Right atrium auricular region (tissue), 2 donors: ENCODE measurements around the gene CBX7. TPM values are rescaled to one million over a fixed set of nuclear protein-coding genes. Genes with fewer than 3 reads are reported as not detected.
A peak's percentile ranks its signal among the peaks of the same experiment; 100 is the strongest.

Experiments
- DNase-seq: peaks from one replicate; pipeline ENCODE4 v3.0.0-alpha.2; 2019; ENCODE audit warnings: low spot score
- H3K27ac ChIP-seq, 2 donors: fragments of 200-600 bp; sonication (generic); 1 replicate in 1 of 2; 2 replicates in 1 of 2; pipeline ENCODE4 v1.5.1; 2016 to 2019
- H3K27me3 ChIP-seq, 2 donors: fragments of 200-600 bp; sonication (generic); one replicate each; pipeline versions ENCODE4 v1.5.1 to v1.6.0; 2017 to 2019
- H3K36me3 ChIP-seq: fragments of 200-600 bp; sonication (generic); one replicate; pipeline ENCODE4 v1.5.1; 2016
- H3K4me1 ChIP-seq, 2 donors: fragments of 200-600 bp; sonication (generic); one replicate each; pipeline versions ENCODE4 v1.5.1 to v1.6.0; 2017 to 2019
- H3K4me3 ChIP-seq, 2 donors: fragments of 200-600 bp; sonication (generic); 1 replicate in 1 of 2; 2 replicates in 1 of 2; pipeline ENCODE4 v1.5.1; 2017 to 2019; ENCODE audit warnings: mild to moderate bottlenecking in 1 of 2, moderate library complexity in 1 of 2
- H3K9me3 ChIP-seq, 2 donors: fragments of 200-600 bp; sonication (generic); one replicate each; pipeline ENCODE4 v1.5.1; 2019
- total RNA-seq, 2 donors: library from RNA; depleted of rRNA; stranded (reverse); fragments of >200 nt; gene quantifications; one replicate each; pipeline ENCODE4 v1.1.0, GENCODE V29; 2016
- TF ChIP-seq, protein P1 (sequence below), 2 donors: fragments of 200-600 bp; sonication (generic); IDR thresholded peaks; one replicate each; pipeline ENCODE4 v1.5.1; 2019; ENCODE audit warnings: antibody characterized with exemption in 2 of 2

The CBX7 gene
- total RNA-seq, 2 donors from 2014 or later, result 62.0 to 111 TPM

DNA sequence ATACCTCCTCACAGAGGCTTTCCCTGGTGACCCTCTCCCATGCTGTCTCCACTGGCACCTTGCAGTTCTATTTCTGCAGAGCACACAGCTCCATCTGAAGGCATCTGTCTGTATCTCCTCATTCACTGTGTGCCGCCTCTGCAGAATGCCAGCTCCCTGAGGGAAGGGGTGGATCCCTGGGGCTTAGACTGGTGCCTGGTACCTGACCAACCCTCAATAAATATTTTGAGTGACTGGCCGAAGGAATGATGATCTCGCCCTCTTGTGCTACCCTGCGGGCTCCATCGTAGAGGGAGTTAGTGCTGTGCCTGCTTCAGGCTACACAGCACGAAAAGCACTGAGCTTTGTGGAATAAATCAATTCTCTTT is 1.6 kb downstream of the CBX7 start:
- no peaks in the 10 kb centered on the region for H3K36me3 ChIP-seq
- no peaks in the 10 kb centered on the region for H3K9me3 ChIP-seq
- no peak for DNase-seq
- TF ChIP-seq, protein P1, sequence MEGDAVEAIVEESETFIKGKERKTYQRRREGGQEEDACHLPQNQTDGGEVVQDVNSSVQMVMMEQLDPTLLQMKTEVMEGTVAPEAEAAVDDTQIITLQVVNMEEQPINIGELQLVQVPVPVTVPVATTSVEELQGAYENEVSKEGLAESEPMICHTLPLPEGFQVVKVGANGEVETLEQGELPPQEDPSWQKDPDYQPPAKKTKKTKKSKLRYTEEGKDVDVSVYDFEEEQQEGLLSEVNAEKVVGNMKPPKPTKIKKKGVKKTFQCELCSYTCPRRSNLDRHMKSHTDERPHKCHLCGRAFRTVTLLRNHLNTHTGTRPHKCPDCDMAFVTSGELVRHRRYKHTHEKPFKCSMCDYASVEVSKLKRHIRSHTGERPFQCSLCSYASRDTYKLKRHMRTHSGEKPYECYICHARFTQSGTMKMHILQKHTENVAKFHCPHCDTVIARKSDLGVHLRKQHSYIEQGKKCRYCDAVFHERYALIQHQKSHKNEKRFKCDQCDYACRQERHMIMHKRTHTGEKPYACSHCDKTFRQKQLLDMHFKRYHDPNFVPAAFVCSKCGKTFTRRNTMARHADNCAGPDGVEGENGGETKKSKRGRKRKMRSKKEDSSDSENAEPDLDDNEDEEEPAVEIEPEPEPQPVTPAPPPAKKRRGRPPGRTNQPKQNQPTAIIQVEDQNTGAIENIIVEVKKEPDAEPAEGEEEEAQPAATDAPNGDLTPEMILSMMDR (IDR thresholded peaks at IDR 0.05), result no peak
- peak overlapping the region in 1 of 2 donors; percentile 86 for H3K4me3 ChIP-seq
- peaks cover 0 to 70% of the 10 kb centered on the region in 2 donors for H3K4me1 ChIP-seq
- H3K27me3 ChIP-seq, result no peaks in the 10 kb centered on the region
- H3K27ac ChIP-seq, result peak overlapping the region; percentile 97 to 98

DNA sequence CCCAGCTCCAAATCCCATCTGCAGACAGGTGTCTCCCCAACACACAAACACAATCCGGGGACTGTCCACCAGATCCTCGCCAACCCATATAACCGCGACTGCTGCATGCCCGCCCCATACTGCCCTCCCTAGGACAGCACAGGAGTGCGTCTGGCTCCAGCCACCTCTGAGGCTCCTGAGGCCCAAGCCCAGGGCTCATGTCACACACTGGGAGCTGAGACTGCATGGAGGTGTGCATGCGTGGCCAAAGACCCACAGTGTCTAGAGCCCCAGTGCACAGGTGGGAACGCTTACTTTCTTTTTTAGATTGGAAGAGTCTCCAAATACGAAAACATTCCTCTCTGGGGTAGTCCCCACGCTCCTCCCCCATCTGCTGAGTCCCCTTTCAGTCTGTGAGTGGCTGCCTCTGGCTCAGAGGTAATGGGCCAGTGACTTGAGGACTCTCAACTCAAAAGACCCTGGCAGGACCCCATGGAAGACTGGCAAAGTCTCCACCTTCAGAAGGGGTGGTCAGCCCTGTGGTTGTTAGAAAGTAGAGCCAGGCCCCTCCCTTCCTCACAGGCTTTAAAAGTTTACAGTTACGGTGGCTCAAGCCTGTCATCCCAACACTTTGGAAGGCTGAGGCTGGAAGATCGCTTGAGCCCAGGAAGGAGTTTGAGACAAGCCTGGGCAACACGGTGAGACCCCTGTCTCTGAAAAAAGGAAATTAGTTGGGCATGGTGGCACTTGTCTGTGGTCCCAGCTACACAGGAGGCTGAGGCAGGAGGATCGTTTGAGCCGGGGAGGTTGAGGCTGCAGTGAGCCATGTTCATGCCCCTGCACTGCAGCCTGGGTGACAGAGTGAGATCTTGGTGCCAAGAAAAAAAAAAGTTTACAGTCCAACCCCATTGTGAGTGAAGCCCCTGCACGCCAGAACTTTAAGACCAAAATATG is 2.3 kb downstream of the CBX7 start:
- Histone ChIP-seq H3K27me3 (no peaks in the 10 kb centered on the region), H3K36me3 (no peaks in the 10 kb centered on the region), H3K4me3 (no peak overlapping the region), H3K27ac (peak overlapping the region; percentile 97 to 98), H3K4me1 (peaks cover 0 to 72% of the 10 kb centered on the region in 2 donors), H3K9me3 (no peaks in the 10 kb centered on the region)
- DNase-seq, result no peak
- TF ChIP-seq, protein P1 (IDR thresholded peaks at IDR 0.05), result no peak

DNA sequence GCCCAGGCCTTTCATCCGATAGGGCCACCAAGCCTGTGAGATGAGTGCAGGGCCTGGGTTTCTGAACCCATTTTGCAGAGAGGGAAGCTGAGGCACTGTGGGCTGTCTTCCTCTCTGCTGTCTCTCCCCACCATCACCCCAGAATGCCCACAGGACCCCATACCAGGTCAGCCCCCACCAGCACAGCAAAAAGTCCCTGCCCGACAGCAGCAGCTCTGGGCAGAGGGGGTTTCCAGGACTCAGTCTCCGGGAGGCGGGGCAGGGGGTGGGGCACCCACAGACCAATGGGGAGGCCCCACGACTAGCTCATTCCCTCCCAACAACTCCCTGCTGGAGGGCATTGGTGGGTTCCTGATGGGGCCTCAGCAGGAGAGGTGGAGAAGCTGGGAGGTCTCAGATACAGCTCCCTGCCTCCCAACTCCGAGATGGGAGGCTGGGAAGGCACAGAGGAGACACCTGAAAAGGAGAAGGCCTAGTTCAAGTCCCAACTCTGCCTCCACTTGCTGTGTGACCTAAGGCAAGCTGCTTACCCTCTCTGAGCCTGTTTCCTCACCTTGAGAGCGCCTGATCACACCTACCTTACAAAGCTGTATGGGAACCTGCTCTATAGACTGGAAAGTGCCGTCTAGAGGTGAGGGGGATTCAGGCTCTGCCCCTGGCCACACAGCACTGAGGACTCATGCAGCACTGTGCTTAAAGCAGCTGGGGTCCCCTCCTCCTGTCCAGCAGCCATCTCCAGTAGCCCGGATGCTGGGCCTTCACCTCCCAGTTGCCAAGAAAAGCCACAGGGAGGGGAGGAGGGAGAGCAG is 3.5 kb downstream of the CBX7 start:
- Histone ChIP-seq H3K27ac (peak overlapping the region; percentile 97 to 98), H3K36me3 (no peaks in the 10 kb centered on the region), H3K9me3 (no peaks in the 10 kb centered on the region), H3K27me3 (no peaks in the 10 kb centered on the region), H3K4me3 (no peak overlapping the region), H3K4me1 (peaks cover 0 to 84% of the 10 kb centered on the region in 2 donors)
- no peak for DNase-seq
- TF ChIP-seq, protein P1 (IDR thresholded peaks at IDR 0.05), result no peak

DNA sequence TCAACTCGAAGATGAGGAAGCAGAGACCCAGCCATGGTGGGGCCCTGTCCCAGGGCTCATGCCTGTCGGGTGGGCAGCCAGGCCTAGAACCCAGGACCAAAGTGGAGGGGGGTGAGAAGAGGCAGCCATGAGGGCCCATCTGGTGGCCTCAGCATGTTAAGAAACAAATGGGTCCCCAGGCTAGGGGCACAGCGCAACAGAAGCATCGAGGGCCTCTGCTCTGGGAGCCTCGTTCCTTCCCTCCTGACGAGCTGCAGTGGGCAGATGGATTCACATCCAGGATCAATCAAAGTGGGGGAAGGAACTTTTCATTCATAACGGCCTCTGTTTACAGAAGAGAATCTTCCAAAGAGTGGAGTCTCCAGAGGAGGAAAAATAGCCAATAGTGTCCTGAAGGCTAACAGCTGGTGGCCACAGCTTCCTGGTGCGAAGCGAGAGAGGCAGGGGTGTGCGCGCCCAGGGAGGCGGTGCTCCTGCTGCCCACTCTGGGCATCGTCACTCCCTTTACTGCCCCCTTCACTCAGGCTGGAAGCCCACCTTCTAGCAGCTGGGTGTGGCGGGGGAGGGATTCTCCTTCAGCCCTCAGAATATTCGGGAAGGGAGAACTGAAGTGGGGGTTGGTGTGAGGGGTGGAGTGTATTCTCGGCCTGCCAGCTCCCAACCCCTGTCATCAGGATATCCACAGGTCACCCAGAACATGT is 4.3 kb downstream of the CBX7 start:
- no peak overlapping the region for H3K4me3 ChIP-seq
- TF ChIP-seq, protein P1 (IDR thresholded peaks at IDR 0.05), result no peak
- peak overlapping the region; percentile 97 to 98 for H3K27ac ChIP-seq
- H3K9me3 ChIP-seq, result no peaks in the 10 kb centered on the region
- no peaks in the 10 kb centered on the region for H3K36me3 ChIP-seq
- peaks cover 0 to 85% of the 10 kb centered on the region in 2 donors for H3K4me1 ChIP-seq
- H3K27me3 ChIP-seq, result no peaks in the 10 kb centered on the region
- no peak for DNase-seq

DNA sequence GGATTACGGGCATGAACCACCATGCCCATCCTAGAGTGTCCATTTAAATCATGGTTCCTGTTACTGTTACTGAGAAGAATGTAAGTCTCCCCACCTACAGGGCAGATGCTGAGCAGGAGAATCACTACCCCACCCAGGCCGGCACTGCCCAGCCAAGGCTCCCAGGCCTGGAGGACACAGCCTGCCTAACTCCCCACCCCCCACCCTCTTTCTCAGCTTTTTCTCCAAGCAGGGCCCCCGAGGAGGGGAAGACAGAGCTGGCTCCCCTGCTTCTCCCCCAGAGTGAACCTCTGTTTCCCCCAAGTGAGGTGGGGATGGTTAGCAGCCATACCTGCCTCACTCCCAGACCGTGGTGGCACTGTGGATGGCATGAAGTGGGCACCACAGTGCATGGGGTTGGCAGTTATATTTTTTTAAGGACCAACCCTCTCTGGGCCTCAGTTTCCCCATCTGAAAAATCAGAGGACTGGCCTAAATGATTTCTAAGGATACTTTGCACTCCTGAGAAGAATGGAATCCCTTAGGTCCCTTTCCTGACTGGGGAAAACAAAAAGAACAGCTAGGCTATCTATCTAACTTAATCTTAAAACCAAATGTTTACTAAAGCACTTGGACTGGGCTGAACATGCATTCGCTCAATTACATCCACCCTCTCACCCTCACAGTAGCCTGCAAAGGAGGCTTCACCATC is 5.0 kb downstream of the CBX7 start:
- H3K27ac ChIP-seq, result peak overlapping the region; percentile 97 to 98
- no peak overlapping the region for H3K4me3 ChIP-seq
- H3K9me3 ChIP-seq, result no peaks in the 10 kb centered on the region
- H3K36me3 ChIP-seq, result no peaks in the 10 kb centered on the region
- H3K27me3 ChIP-seq, result no peaks in the 10 kb centered on the region
- peaks cover 0 to 81% of the 10 kb centered on the region in 2 donors for H3K4me1 ChIP-seq
- TF ChIP-seq, protein P1 (IDR thresholded peaks at IDR 0.05), result no peak
- no peak for DNase-seq
